HCT116 (cell line): ENCODE data around the gene RAPGEF1.

ENCODE experiments used
- CEBPB ChIP-seq: IDR thresholded peaks from 2 replicates; pipeline ENCODE4 v1.6.1; 2012; ENCODE audit warnings: low read depth
- EZH2 ChIP-seq: fragments of 200-600 bp; sonication (generic); IDR thresholded peaks from 2 replicates; pipeline ENCODE4 v1.6.1; 2017; ENCODE audit warnings: antibody characterized with exemption, mixed run types
- EZH2phosphoT487 ChIP-seq: fragments of 200-600 bp; IDR thresholded peaks from 2 replicates; pipeline ENCODE4 v1.6.1; 2018; ENCODE audit warnings: antibody characterized with exemption, borderline replicate concordance
- POLR2A ChIP-seq: IDR thresholded peaks from 2 replicates; pipeline ENCODE4 v1.7.0; 2011; ENCODE audit warnings: borderline replicate concordance; ENCODE audit not compliant: insufficient read depth, insufficient read length; ENCODE audit errors: extremely low read depth
- POLR2AphosphoS5 ChIP-seq: IDR thresholded peaks from 2 replicates; pipeline ENCODE4 v1.6.1; 2011; ENCODE audit warnings: mild to moderate bottlenecking, low read depth, low read length, moderate library complexity
- REST ChIP-seq: IDR thresholded peaks from 2 replicates; pipeline ENCODE4 v1.6.1; 2012; ENCODE audit warnings: low read depth
- SIN3A ChIP-seq: IDR thresholded peaks from 2 replicates; pipeline ENCODE4 v1.6.1; 2012; ENCODE audit warnings: low read depth
- TCF7L2 ChIP-seq: IDR thresholded peaks from 2 replicates; pipeline ENCODE4 v1.7.0; 2011; ENCODE audit warnings: borderline replicate concordance, inconsistent platforms; ENCODE audit not compliant: insufficient read depth, insufficient read length; ENCODE audit errors: extremely low read depth
- YY1 ChIP-seq: IDR thresholded peaks from 2 replicates; pipeline ENCODE4 v1.6.1; 2011; ENCODE audit warnings: low read length, low read depth, moderate library complexity, mild to moderate bottlenecking; ENCODE audit not compliant: insufficient replicate concordance; ENCODE audit errors: extremely low read depth
- TF ChIP-seq, protein P1 (sequence below), 3 experiments: fragments of 200-600 bp in 1 of 3; sonication (generic) in 1 of 3; IDR thresholded peaks in 2 of 3; conservative IDR thresholded peaks in 1 of 3; 2 replicates each; pipeline ENCODE4 v1.5.1; 2012 to 2017; ENCODE audit warnings: low read depth in 2 of 3, low read length in 2 of 3, antibody characterized with exemption in 1 of 3, borderline replicate concordance in 1 of 3, control low read depth in 1 of 3, mild to moderate bottlenecking in 1 of 3, mixed read lengths in 1 of 3, mixed run types in 1 of 3, moderate library complexity in 1 of 3; ENCODE audit not compliant: insufficient read depth in 1 of 3
- TF ChIP-seq, protein P2 (sequence below): IDR thresholded peaks from 2 replicates; pipeline ENCODE4 v1.6.1; 2012

DNA sequence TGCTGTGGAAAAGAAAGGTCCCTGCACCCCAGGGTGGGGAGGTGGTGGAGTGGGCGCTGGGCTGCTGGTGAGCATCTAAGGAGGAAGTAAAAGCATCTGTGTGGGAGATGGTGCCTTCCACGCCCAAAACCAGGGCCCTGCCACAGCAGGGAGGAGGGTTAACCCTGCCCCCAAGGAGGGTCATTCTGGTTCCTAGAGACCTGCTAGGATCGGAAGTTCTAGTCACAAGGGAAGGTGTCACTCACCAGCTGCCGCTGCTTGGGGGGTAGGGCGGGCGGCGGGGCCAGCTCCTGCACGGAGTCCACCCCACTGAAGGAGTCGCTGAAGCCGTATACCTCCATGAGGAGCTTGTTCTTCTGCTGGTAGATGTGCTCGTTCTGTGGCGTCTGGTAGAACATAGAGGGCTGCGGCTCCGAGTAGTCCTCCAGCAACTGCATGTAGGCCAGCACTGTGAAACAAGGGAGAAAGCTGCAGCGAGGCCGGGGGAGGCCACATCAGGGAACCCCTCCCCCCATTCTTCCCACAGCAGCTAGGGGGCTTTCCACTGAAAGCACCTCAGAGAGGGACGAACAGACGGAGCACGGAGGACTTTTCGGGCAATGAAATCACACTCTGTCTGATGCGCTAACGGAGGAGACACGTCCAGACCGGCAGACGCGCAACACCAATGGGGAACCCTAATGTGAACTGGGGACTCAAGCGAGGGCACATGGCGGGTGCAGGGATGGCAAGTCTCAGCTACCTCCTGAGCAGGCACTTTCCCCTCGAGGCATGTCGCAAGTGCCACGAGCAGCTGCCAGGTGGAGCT, 118.1 kb downstream of the RAPGEF1 start:
- TF ChIP-seq, protein P1, sequence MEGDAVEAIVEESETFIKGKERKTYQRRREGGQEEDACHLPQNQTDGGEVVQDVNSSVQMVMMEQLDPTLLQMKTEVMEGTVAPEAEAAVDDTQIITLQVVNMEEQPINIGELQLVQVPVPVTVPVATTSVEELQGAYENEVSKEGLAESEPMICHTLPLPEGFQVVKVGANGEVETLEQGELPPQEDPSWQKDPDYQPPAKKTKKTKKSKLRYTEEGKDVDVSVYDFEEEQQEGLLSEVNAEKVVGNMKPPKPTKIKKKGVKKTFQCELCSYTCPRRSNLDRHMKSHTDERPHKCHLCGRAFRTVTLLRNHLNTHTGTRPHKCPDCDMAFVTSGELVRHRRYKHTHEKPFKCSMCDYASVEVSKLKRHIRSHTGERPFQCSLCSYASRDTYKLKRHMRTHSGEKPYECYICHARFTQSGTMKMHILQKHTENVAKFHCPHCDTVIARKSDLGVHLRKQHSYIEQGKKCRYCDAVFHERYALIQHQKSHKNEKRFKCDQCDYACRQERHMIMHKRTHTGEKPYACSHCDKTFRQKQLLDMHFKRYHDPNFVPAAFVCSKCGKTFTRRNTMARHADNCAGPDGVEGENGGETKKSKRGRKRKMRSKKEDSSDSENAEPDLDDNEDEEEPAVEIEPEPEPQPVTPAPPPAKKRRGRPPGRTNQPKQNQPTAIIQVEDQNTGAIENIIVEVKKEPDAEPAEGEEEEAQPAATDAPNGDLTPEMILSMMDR (IDR thresholded peaks at IDR 0.05 in 2 of 3, conservative IDR thresholded peaks at IDR 0.05 in 1 of 3; ENCODE audit: borderline replicate concordance in 1 of 3, insufficient read depth in 1 of 3, low read depth in 2 of 3, low read length in 2 of 3): no peak
- no peak for TF ChIP-seq POLR2A
- TF ChIP-seq POLR2AphosphoS5: no peak
- TF ChIP-seq REST: no peak
- no peak for TF ChIP-seq CEBPB
- no peak for TF ChIP-seq TCF7L2
- TF ChIP-seq, protein P2, sequence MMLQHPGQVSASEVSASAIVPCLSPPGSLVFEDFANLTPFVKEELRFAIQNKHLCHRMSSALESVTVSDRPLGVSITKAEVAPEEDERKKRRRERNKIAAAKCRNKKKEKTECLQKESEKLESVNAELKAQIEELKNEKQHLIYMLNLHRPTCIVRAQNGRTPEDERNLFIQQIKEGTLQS: no peak
- TF ChIP-seq EZH2: no peak
- no peak for TF ChIP-seq EZH2phosphoT487
- no peak for TF ChIP-seq SIN3A
- TF ChIP-seq YY1: no peak
